NCI-H748 (cell line): ENCODE data around the gene MYH15.

ENCODE experiments used
- DNase-seq: peaks from one replicate; lab custom pipeline; 2025; ENCODE audit not compliant: unreplicated experiment; lab: John Stamatoyannopoulos, UW

The MYH15 gene

DNA sequence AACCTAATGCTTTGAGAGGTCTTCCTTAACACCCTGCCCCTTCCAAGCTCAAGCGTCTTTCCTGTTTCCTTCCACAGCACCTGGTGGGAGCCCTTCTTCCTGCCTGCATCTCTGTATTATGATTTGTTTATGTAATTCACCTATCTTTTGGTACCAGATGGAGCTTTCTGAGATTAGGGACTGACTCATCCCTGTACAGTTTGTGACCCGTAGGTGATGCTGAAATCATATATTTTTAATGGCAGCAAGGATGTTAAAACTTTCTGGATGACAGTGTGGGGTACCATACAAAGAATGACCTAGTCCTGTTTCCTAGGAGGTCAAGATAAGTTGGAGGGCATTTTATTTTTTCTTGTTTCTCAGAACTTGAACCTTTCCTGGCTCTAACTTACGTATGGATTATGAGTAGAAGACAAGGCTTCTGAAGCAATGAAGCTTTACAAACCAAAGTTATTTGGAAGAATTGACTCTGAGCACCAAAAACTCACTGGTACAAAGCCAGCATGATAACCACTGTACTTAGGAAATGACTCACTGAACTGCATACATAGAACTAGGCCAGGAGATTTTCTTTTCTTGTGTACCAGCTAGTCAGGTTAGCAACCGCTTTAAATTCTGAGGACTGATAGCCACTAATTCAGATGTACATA is 167.4 kb downstream of the MYH15 start:
- no peak for DNase-seq

GRCh38 chr3:108341911-108342310 is 168.5 kb downstream of the MYH15 start:
- DNase-seq: no peak

DNA sequence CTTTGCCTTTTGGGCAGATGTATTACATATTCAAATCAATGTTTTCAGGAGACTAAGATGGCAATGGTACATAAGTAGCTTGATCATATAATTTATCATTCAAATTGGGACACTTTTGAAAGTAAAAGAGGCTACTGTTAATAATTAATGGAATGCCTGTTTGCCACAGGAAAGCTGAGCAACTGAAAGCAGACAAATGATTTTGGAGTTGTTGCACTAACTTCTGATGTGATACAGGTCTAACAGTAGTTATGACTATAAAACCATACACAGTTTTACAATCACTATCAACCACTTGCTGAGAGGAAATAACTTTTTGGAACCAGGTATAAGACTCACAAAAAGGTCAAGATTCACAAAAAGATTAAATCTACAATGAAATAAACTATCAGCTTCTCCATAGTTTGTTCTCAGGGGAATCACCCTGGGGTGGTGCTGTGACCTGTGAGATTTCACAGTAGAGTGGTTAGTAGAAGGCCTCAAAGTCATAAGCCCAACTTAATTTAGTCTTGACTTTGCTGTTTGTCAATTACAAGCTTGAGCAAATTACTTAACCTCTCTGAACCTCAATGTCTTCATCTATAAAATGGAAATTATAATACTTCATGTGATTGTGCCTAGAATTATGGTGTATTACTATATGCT is 171.4 kb downstream of the MYH15 start:
- DNase-seq: no peak

- DNase-seq: no peak
These were observed 175.7 kb downstream of the MYH15 start for GRCh38 chr3:108334701-108335100.

- no peak for DNase-seq
These were observed 176.4 kb downstream of the MYH15 start for GRCh38 chr3:108333961-108334360.

DNA sequence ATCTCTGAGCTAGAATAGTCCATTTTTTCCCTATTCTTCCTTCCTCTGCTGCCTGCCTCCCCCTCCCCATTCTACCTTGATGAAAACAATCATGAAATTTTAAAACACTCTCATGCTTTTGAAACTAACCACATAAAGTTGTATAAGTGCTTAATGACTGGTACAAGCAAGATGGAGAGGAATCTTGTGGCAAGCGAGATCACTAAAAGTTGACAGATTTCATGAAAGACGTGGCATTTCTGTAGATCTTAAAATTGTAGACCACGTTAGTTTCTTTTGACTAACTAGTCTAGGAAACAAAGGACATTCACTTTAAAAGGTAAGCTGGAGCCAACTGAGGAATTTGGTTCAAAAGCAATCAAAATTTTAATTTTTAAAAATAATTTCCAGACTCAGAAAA is 178.6 kb downstream of the MYH15 start:
- no peak for DNase-seq
